HG03060 (cell line): ENCODE results near the gene KRTCAP2.

Experiments used
- ATAC-seq: cut with Tn5 transposase; IDR thresholded peaks from one replicate; pipeline ENCODE4 v1.9.1; 2021; ENCODE audit warnings: low read depth, moderate number of reproducible peaks; ENCODE audit not compliant: unreplicated experiment

KRTCAP2 gene

GRCh38 chr1:155136748-155137147 lies 36.4 kb downstream of the KRTCAP2 start:
- ATAC-seq: no peak

DNA sequence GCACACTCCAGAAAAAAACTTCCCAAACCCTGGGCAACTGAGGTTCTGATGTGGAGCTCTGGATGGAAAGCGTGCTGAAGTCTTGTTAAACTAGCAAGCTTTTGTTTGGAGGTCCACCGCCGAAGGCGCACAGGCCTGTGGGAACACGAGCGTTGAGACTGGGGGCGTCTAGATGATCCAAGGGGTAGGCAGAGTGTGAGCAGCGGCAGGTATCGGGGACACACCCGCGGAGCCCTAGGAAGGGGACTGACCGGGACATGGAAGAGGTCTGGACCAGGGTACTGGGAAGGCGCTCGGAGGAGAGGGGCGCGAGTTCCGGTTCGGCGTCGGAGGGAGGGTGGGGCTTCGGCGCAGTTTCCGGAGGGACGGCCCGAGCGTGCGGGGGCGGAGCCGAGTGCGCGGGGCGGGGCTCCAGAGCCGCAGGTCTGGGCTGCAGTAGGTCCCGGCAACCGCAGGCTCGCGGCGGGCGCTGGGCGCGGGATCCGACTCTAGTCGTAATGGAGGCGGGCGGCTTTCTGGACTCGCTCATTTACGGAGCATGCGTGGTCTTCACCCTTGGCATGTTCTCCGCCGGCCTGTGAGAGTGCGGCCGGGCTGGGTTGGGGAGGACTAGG lies 37.6 kb downstream of the KRTCAP2 start, which contains the start of gene SLC50A1:
Gene SLC50A1, plus strand, starts transcription at position 438 of the 614 bp plus-strand sequence. Its CDS starts 60 bp downstream, at position 498.
- ATAC-seq: no peak

- ATAC-seq: no peak
Observed at GRCh38 chr1:155134880-155135414, 38.2 kb downstream of the KRTCAP2 start.

- no peak for ATAC-seq
Observed at GRCh38 chr1:155134322-155134721, 38.8 kb downstream of the KRTCAP2 start.

- no peak for ATAC-seq
Observed at GRCh38 chr1:155133799-155134281, 39.3 kb downstream of the KRTCAP2 start.

DNA sequence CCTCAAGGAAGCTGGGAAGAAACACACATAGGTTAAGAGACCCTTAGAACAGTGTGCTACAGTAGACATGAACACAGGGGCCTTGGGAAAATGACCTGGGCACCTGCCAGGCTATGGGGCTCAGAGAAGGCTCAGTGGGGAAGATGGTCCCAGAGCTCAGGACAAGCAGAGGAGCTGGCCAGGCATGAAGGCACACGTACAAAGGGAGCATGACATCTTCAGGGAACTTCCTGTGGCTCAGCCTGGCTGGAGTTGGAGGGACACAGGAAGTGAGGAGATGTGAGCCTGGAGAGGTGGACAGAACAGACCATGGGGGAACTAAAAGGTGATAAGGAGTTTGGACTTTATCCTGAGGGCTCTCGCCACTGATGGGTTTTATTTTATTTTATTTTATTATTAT lies 41.2 kb downstream of the KRTCAP2 start:
- no peak for ATAC-seq

DNA sequence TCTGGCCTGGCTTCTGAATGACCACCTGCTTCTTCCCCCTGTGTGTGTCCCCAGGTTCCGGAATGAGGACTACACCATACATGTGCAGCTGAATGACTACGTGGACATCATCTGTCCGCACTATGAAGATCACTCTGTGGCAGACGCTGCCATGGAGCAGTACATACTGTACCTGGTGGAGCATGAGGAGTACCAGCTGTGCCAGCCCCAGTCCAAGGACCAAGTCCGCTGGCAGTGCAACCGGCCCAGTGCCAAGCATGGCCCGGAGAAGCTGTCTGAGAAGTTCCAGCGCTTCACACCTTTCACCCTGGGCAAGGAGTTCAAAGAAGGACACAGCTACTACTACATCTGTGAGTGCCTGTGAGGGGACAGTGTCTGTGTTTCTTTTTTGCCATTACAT lies 41.8 kb downstream of the KRTCAP2 start:
- no peak for ATAC-seq

DNA sequence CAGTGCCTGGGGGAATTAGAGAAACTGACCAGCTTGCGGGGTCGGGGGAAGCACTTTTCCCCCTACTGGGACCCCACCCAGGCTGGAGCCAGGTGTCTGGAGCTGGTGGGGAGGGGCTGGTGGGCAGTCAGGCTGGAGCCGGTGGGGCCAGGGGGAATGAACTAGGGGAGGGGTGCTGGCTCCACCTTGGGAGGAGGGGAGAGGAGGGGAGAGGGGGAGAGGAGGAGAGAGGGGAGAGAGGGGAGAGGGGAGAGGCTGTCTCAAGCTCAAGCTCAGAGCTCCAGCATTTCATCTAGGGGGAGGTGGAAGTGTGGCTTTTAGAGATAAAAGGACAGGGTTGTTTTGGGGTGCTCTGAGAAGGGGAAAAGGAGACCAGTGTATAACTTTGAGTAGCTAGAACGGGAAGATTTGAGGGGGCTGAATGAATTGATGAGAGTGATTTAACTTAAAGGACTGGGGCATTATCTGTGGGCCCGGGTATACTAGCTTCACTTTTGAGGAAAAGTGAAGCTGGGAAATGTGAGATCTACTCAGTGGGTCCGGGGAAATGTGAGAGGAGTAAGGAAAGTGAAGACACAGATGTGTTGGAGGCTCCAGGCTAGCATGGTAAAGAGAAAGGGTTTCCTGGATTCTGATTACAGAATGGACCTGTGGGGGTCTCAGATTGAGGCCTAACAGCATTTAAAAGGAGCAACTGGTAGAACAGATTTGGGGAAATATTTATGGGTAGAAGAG lies 42.7 kb downstream of the KRTCAP2 start:
- ATAC-seq: no peak

DNA sequence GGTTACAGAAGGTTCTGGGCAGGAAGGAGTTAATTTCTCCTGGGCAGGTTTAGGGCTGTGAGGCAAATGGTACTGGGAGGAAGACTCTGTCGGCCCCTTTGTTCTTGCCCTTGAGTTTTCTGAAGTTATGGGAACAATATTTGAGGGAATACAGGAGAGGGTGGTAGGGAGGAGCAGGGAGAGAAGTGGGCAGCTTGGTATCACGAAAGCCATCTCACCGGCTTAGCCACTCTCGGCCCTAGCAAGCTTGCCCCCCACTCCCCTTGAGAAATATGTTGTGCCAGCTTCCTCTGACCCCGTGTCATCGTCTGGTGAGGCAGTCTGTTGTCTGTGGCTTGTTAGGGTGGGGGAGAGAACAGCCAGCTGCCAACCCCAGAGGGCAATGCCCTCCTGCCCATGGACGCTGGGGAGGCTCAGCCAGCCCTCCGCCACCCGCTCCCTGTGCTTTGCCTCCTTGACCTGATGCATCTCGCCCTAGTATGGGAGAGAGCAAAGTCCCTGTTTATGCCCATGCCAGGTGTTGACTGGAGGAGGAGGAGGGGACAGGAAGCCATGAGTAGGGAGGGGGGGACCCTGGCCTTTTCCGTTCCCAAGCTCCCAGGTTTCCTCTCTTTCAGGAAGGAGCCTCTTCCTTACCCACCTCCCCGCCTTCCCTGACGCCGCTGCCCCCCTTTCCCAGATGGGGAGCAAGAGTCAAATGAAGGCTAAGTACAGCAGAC lies 44.2 kb downstream of the KRTCAP2 start:
- ATAC-seq: no peak

DNA sequence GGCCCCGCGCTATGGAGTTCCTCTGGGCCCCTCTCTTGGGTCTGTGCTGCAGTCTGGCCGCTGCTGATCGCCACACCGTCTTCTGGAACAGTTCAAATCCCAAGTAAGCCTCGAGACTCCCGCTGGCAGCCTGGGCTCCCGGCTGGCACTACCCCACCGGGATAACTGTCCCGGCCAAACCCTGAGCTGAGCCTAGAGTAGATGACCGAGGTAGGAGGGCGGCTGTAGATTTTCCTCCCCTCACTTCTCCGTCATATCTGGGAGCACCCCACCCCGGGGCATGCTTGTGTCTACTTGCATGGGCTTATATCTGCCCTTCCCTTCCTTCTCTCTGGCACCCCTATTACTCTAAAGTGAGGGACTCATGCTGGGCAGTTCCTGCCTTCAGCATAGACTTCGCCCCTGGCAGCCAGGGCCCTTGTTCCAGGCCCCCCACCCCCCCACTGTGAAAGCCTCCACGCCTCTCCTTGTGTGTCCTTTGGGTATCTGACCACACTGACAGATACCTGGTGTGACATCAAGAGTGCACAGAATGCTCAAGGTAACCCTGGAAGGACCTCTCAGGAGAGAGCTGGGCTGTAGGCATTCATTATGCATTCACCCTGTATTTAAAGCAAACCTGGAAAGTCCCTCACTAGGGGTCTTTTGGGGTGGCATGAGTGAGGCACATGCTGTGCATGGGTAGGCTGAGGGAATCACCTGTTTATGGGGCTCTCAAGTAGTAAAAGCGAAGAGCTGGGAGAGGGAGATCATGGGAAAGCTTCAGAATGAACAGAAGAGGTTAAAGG lies 44.9 kb downstream of the KRTCAP2 start:
- no peak for ATAC-seq

- no peak for ATAC-seq
Observed at GRCh38 chr1:155127105-155127966, 45.8 kb downstream of the KRTCAP2 start, which contains the start of gene EFNA1. Gene EFNA1, plus strand, starts transcription at chr1:155127876. Its CDS starts 102 bp downstream, at chr1:155127978.

DNA sequence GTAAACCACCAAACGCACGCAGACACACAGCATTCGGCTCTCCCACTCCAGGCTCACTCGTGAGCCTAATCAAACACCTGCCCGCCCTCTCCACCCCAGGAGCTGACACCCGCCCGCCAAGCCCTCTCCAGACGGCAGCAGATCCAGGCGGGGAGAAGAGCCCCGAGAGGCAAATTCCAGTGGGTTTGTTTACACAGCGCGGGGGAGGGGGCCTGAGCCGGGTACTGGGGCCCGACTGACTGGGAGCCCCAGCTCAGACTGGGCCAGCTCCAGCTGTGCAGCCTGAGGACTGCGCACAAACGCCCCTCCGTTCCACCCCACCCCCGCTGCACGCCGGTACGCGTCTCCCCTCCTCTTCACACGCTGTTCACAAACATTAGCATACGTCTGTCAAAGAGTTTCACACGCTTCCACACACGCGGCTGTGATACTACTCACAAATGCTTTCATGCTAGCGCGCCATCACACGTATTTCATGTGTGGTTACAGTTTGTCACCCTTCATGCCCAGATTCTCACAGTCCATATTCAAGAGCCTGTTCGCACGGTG lies 46.5 kb downstream of the KRTCAP2 start:
- ATAC-seq: no peak

GRCh38 chr1:155125946-155126555 lies 47.1 kb downstream of the KRTCAP2 start:
- ATAC-seq: no peak

- no peak for ATAC-seq
Observed at GRCh38 chr1:155125511-155125945, 47.6 kb downstream of the KRTCAP2 start.

DNA sequence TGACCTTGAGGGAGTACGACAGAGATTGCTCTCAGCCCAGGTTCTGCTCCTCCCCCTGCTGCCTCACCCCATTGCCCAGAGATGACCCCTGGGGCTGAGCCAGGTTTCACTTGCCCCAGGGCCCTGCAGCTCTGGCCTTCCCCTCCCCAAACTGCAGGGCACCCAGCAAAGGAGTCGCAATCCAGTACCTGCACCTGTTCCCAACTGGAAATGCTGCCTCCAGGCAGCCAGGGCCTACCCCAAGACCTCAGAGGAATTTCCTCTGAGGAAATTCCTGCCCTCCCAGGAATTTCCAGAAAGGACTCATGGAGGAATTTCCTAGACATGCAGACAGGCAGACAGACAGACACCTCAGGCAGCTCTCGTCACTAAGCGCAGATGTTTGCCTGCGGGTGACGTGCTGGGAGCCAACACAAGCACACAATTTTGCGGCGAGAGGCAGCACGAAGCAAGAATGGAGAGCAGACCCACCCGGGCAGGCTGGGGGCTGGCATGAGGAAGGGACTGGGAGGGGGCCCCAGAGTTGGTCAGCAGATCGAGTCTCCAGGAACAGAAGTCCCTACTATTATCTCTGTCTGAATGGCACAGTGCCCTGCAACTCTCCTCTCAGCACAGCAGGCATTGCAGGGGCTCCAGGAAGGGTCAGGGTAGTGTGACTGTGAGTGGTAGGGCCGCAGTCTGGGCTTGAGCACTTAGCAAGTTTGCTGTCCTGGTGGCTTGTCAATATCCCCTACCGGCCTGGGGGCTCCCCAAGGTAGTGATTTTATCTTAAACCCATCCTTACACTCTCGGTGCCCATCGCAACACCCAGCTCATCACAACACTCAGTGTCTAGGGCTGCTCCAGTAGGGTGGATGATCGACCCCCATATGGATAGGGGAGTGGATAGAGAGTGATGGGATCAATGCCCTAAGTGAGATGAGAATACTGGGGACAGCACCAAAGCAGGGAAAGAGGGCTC lies 48.3 kb downstream of the KRTCAP2 start:
- ATAC-seq: no peak

DNA sequence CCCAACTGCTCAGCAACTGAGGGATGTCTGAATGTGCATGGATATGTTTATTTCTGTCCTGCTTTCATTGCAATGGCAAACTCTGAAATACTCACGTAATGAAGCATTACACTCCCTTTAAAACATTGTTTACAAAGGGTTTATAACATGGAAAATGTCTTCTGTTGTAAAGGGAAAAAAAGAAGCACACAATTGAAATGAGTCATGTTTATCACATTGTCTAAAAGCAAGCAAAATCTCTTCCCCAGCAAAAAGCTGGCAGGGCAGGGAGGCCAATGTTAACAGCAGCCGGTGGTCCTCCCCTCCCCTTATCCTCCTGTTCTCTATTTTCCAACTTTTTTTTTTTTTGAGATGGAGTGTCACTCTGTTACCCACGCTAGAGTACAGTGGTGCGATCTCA lies 49.3 kb downstream of the KRTCAP2 start:
- ATAC-seq: no peak

DNA sequence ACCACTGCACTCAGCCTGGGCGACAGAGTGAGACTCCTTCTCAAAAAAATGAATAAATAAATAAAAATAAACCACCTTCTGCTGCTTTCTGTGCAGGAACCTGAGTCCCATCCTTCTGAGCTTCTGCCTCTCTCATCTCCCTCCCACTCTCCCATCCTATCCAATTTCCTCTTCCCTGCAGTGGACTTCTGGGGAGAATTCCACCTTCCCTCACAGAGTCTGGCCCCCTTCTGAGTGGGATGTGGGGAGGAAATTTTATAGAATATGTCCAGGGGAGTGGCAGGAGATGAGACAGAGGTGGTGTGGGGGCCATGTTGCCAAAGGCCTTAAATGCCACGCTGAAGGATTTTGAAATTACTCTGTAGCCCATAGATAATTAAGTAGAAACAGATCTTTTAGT lies 50.8 kb downstream of the KRTCAP2 start:
- no peak for ATAC-seq
